GM23338 (cell line): ENCODE results near the gene MSS51. TPM values are rescaled to one million over a fixed set of nuclear protein-coding genes. Genes with fewer than 3 reads are reported as not detected.

Experiments used
- polyA plus RNA-seq: library from polyadenylated mRNA; unstranded; fragments of >200 nt; fragmentation: Nextera tagmentation; extraction: Ambion mirVana; gene quantifications from 2 replicates; pipeline ENCODE4 v1.2.1, GENCODE V29; 2016
- total RNA-seq: library from RNA; depleted of rRNA; stranded (reverse); fragments of >200 nt; shearing (Covaris generic); gene quantifications from 2 replicates; pipeline ENCODE4 v1.2.3, GENCODE V29; 2014; rRNA removed

Gene MSS51
- total and polyA plus RNA-seq, 2 experiments from 2014 or later, result 1.1 to 5.1 TPM

Other genes starting within 250 kb of the MSS51 start
- gene DNAJC9, start 186.3 kb downstream of the MSS51 start, total RNA-seq, result 27.8 and 33.2 TPM in 2 replicates
- 23.6 and 31.0 TPM in 2 replicates for gene DNAJC9, start 186.3 kb downstream of the MSS51 start, polyA plus RNA-seq
- gene MRPS16, start 180.9 kb downstream of the MSS51 start, total RNA-seq, result 83.2 and 90.0 TPM in 2 replicates
- gene MRPS16, start 180.9 kb downstream of the MSS51 start, polyA plus RNA-seq, result 166 and 173 TPM in 2 replicates
- gene CFAP70, start 74.7 kb downstream of the MSS51 start, total RNA-seq, result 0.08 and 0.17 TPM in 2 replicates
- 0.24 and 0.87 TPM in 2 replicates for gene CFAP70, start 74.7 kb downstream of the MSS51 start, polyA plus RNA-seq
- gene ANXA7, start 19.5 kb downstream of the MSS51 start, total RNA-seq, result 63.7 and 71.4 TPM in 2 replicates
- 77.6 and 80.1 TPM in 2 replicates for gene ANXA7, start 19.5 kb downstream of the MSS51 start, polyA plus RNA-seq
- gene PPP3CB, start 62.5 kb upstream of the MSS51 start, total RNA-seq, result 38.5 and 42.9 TPM in 2 replicates
- gene PPP3CB, start 62.5 kb upstream of the MSS51 start, polyA plus RNA-seq, result 17.9 and 18.3 TPM in 2 replicates
- 27.4 and 29.2 TPM in 2 replicates for gene USP54, start 157.8 kb upstream of the MSS51 start, total RNA-seq
- 12.8 and 15.1 TPM in 2 replicates for gene USP54, start 157.8 kb upstream of the MSS51 start, polyA plus RNA-seq
- gene MYOZ1, start 207.9 kb upstream of the MSS51 start, total RNA-seq, result 2.4 and 3.2 TPM in 2 replicates
- gene MYOZ1, start 207.9 kb upstream of the MSS51 start, polyA plus RNA-seq, result 1.9 and 2.7 TPM in 2 replicates
- 0.08 TPM in 1 of 2 replicates, not detected in the other for gene SYNPO2L, start 222.5 kb upstream of the MSS51 start, total RNA-seq
- 0.16 and 0.57 TPM in 2 replicates for gene SYNPO2L, start 222.5 kb upstream of the MSS51 start, polyA plus RNA-seq